GM19397 (cell line): ENCODE measurements around the gene ZNF341.
"Not testable (repeated sequence)": the region's sequence is repeated elsewhere in the genome, so short reads cannot be mapped to it uniquely, and the experiment has no call there.

Experiments used
- ATAC-seq: cut with Tn5 transposase; IDR thresholded peaks from one replicate; pipeline ENCODE4 v1.9.1; 2021; ENCODE audit warnings: mild to moderate bottlenecking, moderate library complexity; ENCODE audit not compliant: unreplicated experiment

ZNF341 gene

DNA sequence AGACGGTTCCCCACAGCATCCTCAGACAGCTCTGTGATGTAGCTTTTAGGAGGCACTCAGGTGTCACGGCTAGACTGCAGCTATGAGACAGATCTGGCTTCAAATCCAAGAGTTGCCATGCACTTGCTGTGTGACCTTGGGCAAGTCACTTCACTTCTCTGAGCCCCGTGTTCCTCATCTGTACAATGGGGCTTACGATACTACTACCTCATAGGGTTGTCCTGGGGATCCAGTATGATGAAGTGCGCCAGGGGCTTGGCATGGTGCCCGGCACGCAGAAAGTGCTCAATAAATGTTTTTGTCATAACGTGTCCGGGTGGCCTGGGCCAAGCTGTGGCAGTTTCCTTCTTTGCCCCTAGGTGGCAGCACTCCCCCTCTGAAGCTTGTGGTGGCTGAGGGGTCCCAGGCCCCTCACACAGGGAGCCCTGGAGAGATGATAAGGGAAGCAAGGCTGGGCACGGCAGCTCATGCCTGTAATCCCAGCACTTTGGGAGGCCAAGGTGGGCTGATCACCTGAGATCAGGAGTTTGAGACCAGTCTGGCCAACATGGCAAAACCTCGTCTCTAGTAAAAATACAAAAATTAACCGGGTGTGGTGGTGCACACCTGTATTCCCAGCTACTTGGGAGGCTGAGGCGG lies 60.3 kb downstream of the ZNF341 start:
- no peak for ATAC-seq

GRCh38 chr20:33792598-33792989 lies 60.8 kb downstream of the ZNF341 start:
- not testable (repeated sequence) for ATAC-seq

DNA sequence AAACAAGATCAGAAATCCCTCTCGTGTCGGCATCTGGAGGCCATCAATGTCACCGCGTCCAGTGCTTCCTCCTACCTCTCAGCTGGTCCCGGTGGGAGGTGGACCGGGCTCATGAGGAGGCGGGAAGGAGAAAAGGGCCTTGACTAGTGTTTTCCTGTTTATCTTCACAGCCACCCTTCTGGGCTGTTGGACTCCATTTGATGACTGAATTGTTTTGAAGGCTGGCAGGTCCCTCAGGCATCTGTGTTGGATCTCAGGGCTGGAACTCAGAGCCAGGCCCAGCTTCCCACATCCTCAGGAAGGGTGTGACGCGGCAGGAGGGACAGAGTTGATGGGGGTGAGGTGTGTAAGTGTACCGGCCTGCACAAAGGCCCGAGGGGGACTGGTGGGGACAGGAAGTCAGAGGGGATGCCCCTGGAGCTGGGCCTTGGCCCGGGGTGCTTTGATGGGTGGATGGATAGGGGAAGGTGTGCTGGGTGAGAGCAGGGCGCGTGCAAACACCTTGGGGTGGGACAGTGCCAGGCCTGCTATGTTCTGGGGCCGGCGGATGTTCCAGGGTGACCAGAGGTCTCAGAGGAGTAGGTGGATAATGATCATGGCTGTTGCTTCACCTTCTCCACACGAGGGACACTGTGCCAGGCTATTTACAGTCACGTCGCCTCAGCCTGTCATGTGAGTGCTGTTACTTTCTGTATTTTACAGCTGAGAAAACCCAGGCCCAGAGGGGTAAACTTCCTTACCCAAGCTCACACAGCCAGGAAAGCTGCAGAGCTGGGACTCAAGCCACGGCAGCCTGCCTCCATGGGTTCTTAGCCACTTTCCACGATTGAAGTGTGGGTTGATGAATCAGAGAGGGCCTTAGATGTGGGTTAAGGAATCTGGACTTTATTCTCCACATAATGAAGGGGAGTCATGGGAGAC lies 61.5 kb downstream of the ZNF341 start:
- no peak for ATAC-seq

DNA sequence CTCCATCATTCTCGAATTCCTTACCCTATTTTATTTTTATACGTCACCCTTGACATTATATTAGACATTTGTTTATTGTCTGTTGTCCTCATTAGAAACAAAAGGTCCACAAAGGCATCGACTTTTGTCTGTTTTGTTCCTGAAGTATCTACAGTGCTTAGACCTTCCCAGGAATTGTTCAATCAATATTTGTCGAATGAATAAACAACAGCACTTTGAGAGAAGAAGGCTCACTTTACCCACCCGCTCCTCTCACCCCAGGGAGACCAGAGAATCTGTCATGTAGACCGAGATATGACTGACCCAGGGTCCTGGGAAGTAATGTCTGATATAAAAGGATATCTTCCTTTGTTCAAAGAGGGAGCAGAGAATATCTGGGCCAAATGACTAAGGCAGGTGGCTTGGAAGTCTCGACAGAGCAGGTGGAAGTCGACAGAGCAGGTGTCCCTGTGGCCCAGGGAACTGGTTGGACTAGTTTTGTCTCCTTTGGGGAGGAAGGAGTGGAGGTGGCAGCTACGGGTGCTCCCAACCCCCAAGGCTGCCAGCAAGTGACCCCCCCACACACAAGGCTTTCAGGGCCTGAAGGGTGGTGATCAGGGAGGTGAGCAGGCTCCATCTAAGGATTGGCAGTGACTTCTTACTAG lies 64.6 kb downstream of the ZNF341 start:
- no peak for ATAC-seq

DNA sequence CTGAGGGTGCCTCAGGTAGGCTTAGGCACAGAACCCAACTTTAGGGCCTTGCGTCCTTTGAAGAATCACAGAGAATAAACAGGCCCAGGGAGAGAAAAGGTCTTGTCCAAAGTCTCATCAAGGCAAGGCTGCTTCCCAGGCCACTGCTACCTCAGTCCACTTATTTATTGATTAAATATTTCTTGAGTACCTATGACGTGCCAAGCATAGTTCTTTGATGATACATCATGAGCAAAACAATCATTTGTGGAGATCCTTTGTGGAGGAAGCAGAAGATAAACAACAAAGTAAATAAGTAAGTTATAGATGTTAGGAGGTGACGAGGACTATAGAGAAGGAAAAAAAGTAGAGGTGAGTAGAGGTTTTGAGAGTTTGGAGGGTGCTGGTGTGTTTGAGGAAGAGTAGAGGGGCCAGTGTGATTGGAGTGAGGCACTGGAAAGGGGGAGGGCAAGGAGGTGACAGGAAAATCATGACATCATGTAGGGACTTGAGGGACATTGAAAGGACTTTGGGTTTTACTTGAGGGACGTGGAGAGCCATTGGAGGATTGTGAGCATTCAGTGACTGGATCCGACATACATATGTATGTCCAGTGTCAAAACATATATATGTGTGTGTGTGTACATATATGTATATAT lies 65.2 kb downstream of the ZNF341 start:
- no peak for ATAC-seq

DNA sequence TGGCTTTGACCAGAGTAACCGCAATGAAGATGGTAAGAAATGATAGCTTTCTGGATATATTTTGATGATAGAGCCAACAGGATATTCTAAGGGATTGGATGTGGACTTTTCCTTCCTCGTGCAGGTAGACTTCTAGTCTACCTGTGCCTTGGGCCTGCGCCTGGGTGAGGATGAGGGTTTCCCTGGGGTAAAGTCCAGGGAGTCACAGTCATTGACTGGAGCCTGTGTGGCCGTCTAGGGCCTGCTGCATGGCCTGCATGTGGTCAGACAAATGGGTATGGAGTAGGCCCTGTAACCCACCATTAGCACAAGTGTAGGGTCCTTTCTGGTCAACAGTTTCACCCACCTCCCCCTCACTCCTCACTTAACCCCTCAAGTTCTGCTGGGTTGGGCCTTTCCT lies 66.6 kb downstream of the ZNF341 start:
- no peak for ATAC-seq

- no peak for ATAC-seq
Measured at GRCh38 chr20:33803921-33804337, 72.1 kb downstream of the ZNF341 start.

- no peak for ATAC-seq
Measured at GRCh38 chr20:33808388-33808787, 76.6 kb downstream of the ZNF341 start.

GRCh38 chr20:33810259-33810658 lies 78.5 kb downstream of the ZNF341 start:
- ATAC-seq = no peak

DNA sequence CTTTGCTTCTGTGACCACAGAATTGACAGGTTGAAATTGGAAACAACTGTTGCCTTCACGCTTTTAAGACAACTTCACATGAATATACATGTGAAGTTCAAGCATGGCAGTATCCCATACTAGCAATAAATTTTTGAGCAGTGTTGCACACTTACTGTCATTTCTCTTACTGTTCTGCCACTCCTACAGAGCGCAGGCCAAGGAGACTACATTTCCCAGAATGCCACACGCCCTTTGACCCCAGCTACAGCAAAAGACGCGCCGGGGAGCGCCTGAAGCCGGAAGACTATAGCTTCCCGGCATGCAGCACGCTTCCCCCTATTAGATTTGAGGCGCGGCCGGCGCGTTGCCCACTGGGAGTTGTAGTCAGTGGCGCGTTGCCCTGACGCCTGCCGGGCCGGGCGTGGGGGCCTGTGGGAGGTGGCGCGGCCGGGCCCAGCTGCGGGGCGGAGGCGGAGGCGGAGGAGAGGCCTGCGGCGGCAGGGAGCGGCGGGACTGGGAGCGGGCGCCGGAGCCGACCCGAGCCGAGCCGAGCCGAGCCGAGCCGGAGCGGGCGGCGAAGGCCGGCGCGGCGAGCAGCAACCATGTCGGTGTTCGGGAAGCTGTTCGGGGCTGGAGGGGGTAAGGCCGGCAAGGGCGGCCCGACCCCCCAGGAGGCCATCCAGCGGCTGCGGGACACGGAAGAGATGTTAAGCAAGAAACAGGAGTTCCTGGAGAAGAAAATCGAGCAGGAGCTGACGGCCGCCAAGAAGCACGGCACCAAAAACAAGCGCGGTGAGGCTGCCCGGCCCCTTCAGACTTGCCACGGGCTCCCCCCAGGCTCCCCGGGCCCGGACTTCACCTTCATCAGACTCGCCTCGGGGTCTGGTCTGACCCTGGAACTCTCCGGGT lies 79.3 kb downstream of the ZNF341 start, which contains the start of gene CHMP4B:
Gene CHMP4B (plus strand): TSS at position 464 of the 891 bp plus-strand sequence. CDS start 121 bp downstream, at position 585.
- ATAC-seq = peak; percentile 97

DNA sequence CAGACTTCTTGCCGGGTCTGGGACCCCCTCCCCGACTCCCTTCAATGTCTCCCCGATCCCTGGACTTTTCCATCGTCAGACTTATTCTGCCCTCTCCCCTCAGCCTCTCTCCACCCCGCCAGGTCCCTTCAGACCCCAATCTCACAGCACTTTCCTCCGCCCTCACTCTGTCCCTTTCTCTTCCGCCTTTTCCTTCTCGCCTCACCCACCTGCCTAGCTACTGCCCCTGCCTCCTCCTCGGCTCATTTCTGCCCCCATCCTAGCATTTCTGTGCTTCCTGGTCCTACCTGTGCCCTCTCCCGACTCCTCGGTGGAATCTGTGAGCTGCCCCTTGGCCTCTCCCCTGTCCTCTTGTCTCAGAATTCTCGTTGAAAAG lies 80.0 kb downstream of the ZNF341 start:
- ATAC-seq = peak; percentile 7

DNA sequence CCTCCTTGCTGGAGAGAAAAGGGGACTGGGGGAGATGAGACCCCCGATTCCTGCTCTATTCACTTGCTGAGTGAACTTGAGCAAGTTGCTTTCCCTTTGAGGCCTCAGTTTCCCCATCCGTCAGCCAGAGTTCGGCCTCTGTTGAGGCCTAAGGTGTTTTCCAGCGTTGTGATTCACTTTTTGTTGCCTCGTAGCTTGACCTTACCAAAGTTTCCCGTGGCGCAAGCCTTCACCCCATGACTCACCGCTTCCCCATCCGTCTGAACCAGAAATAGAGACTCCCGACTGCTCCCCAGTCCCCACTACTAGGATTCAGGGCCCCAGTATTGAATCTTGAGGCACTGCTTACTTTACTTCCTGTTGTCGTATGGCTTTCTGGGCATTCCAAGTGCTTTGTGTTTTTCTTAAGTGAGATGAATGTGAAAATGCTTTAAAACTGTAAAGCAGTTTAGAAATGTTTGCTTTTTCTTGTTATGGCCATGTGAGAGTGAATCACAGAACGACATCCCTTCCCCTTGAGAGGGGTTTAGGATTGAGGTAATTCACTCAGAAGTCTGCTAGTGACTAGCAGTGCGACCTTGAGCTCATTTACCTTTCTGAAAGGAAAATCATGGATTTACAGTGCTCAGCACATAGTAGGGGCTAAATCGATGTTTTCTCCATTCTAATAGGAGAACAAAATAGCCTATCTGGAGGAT lies 80.5 kb downstream of the ZNF341 start:
- no peak for ATAC-seq

DNA sequence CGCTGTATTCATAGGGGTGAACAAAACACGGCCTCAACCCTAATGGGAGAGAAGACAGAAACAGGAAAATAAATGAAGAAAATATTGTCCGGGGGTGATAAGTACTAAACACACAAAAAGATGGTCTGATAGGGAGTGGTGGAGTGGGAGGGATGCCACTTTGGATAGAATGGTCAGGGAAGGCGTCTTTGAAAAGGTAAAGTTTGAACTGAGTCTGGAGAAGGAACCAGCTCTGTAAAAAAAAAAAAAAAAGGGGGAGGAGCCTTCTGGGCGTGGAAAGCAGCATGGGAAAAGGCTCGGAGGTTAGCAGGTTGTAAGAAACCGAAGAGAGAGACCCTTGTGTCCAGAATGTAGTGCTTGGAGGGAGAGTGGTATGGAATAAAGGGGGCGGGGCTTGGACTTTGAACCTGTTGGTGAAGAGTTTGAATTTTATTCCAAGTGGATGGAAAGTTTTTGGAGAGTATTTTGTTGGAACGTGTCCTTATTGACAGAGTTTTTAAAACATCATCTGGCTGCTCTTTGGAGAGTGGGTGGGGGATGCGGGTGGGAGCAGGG lies 81.2 kb downstream of the ZNF341 start:
- no peak for ATAC-seq

- no peak for ATAC-seq
Measured at GRCh38 chr20:33814238-33814712, 82.5 kb downstream of the ZNF341 start.

DNA sequence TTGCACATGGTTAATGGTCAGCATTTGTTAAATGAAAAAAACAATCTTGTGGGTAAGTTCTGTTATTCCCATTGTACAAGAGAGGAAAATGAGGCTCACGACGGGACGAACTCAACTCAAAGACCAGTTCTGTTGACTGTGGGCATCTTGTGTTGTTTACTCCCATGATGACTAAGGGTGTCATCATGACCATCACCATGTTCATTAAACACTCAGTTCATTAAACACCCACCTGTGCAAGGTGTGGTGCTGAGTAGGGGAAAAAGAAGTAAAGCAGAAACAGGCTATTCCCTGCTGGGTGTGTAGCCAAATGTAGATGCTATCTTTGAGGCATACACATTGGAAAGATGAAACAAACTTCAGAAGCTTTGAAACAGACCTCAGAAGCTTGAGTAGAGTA lies 83.9 kb downstream of the ZNF341 start:
- ATAC-seq = no peak

DNA sequence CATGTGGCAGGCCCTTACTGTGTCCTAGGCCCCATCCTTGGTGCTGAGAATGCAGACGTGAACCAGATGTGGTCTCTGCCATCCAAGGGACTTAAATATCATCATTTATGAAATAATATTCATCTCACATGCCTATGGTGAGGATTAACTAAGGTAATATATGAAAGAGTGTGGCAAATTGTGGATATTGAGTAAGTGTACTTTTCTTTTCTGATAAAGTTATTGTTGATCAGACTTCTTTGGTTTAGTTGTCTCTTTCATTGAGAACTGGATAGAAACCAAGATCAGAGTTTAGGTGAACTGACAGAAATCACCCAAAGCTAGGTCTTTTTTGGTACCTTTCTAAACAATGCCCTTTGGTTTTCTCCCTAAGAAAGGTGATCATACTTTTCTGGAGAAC lies 84.4 kb downstream of the ZNF341 start:
- ATAC-seq = no peak

GRCh38 chr20:33817411-33817810 lies 85.6 kb downstream of the ZNF341 start:
- no peak for ATAC-seq

GRCh38 chr20:33819456-33819855 lies 87.7 kb downstream of the ZNF341 start:
- ATAC-seq = no peak

GRCh38 chr20:33820362-33820761 lies 88.6 kb downstream of the ZNF341 start:
- ATAC-seq = no peak
